ENCODE measurements around the gene VENTX. TPM values are rescaled to one million over a fixed set of nuclear protein-coding genes. Genes with fewer than 3 reads are reported as not detected.
A peak's percentile ranks its signal among the peaks of the same experiment; 100 is the strongest.

Gene VENTX
- total and polyA plus RNA-seq, 2 experiments from 2014 or later = not detected

DNA sequence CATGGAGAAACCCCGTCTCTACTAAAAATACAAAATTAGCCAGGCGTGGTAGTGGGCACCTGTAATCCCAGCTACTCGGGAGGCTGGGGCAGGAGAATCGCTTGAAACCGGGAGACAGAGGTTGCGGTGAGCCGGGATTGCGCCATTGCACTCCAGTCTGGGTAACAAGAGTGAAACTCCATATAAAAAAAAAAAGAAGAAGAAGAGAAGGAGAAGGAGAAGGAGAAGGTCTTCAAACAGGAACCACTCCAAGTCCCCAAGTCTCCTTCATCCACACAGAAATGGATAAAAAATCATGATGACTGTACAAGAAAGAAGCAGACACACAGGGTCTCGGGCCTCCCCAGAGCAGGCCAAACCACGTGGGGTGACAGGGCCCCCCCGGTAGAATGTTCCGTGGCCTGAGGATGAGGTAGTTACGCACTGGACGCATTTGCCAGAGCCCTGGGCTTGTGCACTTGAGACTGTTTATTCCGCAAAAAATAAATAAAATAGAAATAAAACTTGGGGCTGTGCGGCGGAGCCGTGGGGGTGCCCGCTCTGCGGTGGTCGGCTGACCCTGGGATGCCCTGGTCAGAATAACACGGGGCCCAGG is 15.8 kb downstream of the VENTX start:
- no peaks in the 10 kb centered on the region for H3K27me3 ChIP-seq
- no peak overlapping the region for H3K4me3 ChIP-seq
- no peaks in the 10 kb centered on the region for H3K9me3 ChIP-seq (ENCODE audit: low read depth)
- no peak overlapping the region for H3K27ac ChIP-seq
- H3K36me3 ChIP-seq = no peaks in the 10 kb centered on the region
- no peak for DNase-seq (ENCODE audit: low read depth in 1 of 2, low spot score in 1 of 2)
- H3K4me1 ChIP-seq (ENCODE audit: low read depth) = no peaks in the 10 kb centered on the region
- TF ChIP-seq, protein P1, sequence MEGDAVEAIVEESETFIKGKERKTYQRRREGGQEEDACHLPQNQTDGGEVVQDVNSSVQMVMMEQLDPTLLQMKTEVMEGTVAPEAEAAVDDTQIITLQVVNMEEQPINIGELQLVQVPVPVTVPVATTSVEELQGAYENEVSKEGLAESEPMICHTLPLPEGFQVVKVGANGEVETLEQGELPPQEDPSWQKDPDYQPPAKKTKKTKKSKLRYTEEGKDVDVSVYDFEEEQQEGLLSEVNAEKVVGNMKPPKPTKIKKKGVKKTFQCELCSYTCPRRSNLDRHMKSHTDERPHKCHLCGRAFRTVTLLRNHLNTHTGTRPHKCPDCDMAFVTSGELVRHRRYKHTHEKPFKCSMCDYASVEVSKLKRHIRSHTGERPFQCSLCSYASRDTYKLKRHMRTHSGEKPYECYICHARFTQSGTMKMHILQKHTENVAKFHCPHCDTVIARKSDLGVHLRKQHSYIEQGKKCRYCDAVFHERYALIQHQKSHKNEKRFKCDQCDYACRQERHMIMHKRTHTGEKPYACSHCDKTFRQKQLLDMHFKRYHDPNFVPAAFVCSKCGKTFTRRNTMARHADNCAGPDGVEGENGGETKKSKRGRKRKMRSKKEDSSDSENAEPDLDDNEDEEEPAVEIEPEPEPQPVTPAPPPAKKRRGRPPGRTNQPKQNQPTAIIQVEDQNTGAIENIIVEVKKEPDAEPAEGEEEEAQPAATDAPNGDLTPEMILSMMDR (IDR thresholded peaks at IDR 0.05; ENCODE audit: low read depth, low read length) = no peak

DNA sequence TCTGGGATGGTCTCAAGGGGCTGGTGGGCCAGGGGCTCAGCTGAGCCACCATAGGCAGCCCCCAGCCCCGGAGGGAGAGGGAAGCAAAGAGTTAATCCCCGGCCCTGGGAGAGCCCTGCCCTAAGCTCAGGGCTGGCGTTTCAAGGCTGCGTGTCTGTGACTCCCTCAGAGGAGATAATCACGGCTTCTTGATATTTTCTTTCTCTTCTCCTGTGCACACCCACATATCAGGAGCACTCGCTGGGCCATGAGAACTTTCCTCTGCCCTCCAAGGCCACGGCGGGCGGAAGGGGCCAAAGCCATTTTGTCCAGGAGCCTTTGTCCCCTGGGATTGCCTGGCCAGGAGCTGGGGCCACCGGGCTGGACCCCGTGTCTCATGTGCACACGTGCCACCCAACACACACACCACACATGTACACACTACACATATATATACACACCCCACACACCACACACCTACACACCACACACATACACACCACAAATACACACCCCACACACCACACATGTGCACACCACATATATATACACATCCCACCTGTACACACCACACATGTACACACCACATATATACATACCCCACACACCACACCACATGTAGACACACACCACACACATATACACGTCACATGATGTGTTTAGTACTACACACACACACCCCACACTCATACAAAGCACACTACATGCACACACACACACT is 16.9 kb downstream of the VENTX start:
- no peak overlapping the region for H3K4me3 ChIP-seq
- no peaks in the 10 kb centered on the region for H3K9me3 ChIP-seq (ENCODE audit: low read depth)
- H3K4me1 ChIP-seq (ENCODE audit: low read depth) = no peaks in the 10 kb centered on the region
- TF ChIP-seq, protein P1 (IDR thresholded peaks at IDR 0.05; ENCODE audit: low read depth, low read length) = no peak
- H3K27ac ChIP-seq = no peak overlapping the region
- H3K27me3 ChIP-seq = no peaks in the 10 kb centered on the region
- DNase-seq (ENCODE audit: low read depth in 1 of 2, low spot score in 1 of 2) = no peak
- no peaks in the 10 kb centered on the region for H3K36me3 ChIP-seq

DNA sequence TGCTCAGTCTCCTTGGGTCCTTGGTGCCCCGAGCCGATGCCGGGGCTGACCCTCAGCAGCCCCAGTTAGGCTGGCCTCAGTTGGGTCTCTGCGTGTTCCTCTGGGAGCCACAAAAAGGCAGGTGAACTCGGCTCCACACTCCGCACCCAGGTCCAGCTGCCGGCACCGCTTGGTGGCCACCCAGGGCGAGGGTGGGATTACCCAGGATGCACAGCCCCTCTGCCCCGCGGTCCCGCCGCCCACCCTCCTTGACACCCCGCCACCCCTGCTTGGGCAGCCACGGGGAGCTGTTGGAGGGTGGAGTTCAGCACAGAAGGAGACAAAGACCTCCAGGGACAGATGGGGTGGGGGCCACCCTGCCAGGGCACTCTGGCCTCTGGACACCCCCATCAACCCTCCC is 17.7 kb downstream of the VENTX start:
- Histone ChIP-seq H3K36me3 (no peaks in the 10 kb centered on the region), H3K4me3 (no peak overlapping the region), H3K27me3 (no peaks in the 10 kb centered on the region), H3K4me1 (ENCODE audit: low read depth) (no peaks in the 10 kb centered on the region), H3K27ac (no peak overlapping the region), H3K9me3 (ENCODE audit: low read depth) (no peaks in the 10 kb centered on the region)
- TF ChIP-seq, protein P1 (IDR thresholded peaks at IDR 0.05; ENCODE audit: low read depth, low read length) = no peak
- DNase-seq (ENCODE audit: low read depth in 1 of 2, low spot score in 1 of 2) = no peak

DNA sequence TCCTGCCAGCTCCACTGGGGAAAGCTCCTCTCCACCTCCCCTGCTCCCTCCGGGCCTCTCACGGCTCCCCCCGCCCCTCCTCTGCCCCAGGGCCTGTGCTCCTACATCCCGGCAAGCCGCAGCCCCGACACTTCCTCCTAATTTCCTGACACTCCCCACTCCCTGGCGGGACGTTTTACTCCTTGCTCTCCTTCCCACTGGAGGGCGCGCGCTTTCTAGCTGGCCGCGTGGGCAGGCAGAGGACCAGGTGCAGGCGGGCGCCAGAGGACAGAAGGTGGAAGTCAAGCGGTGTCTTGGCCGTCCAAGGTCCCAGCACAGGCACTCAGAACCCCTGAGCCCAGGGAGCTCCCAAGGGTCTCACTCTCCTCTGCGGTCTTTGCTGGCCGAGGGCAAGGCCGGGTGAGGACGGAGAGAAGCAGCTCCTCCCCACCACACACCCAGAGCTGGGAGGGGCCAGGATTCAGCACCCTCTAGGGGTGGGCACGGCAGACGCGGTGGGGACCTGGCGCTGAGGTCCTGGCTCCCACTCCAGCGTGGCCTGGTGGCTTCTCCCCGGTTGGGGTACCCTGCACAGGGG is 19.9 kb downstream of the VENTX start:
- TF ChIP-seq, protein P1 (IDR thresholded peaks at IDR 0.05; ENCODE audit: low read depth, low read length) = peak; percentile 49
- Histone ChIP-seq H3K27me3 (no peaks in the 10 kb centered on the region), H3K27ac (no peak overlapping the region), H3K4me3 (no peak overlapping the region), H3K9me3 (ENCODE audit: low read depth) (no peaks in the 10 kb centered on the region), H3K4me1 (ENCODE audit: low read depth) (peaks cover 5% of the 10 kb centered on the region), H3K36me3 (no peaks in the 10 kb centered on the region)
- DNase-seq (ENCODE audit: low read depth in 1 of 2, low spot score in 1 of 2) = peak; percentile 46 to 50

DNA sequence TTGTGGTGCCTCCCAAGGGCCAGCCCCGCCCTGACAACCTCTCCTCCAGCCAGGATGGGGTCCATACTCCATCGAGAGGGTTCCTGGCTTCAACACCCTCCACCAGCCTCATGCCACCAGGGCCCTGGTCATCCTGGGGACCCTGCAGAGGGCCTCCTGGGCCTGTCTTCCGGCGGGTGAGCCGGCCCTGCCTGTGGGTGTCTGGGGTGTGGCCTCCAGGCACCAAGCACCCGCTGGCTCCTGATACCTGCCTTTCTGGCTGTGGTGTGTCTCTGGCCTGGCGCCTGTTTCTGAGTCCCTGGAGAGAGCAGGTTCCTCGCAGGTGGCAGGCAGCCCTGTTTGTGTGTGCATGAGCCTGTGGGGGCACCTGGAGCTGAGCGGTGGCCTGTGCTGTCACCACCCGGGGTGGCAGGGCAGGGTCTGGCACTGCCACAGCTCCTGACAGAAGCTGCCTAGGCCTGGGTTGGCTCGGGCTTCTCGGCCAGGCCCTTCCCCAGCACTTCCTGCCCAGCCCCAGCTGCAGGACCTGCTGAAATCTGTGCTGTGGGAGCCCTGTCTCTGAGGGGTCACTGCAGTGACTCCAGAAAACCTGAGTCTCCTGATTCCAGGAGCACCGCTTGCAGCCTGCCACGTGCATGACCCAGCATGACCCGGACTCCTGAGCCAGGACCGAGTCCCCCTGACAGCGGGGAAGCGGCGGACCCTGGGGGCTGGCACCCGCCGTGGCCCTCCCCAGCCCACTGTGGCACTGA is 20.6 kb downstream of the VENTX start:
- H3K36me3 ChIP-seq = no peaks in the 10 kb centered on the region
- no peak overlapping the region for H3K4me3 ChIP-seq
- no peak overlapping the region for H3K27ac ChIP-seq
- H3K4me1 ChIP-seq (ENCODE audit: low read depth) = peaks cover 5% of the 10 kb centered on the region
- no peaks in the 10 kb centered on the region for H3K9me3 ChIP-seq (ENCODE audit: low read depth)
- DNase-seq (ENCODE audit: low read depth in 1 of 2, low spot score in 1 of 2) = no peak
- H3K27me3 ChIP-seq = no peaks in the 10 kb centered on the region
- TF ChIP-seq, protein P1 (IDR thresholded peaks at IDR 0.05; ENCODE audit: low read depth, low read length) = no peak

Data from cardiac muscle cell (in vitro differentiated cells and primary cell).